ENCODE data around the gene STAC. TPM values are rescaled to one million over a fixed set of nuclear protein-coding genes. Genes with fewer than 3 reads are reported as not detected.

The STAC gene
- total RNA-seq, 4 donors from 2014 or later = 0.28 to 3.8 (median 0.92) TPM

GRCh38 chr3:36484386-36484785, 104.1 kb downstream of the STAC start:
- DNase-seq (ENCODE audit: low spot score) (no peak), ATAC-seq (ENCODE audit: low FRiP score) (no peak)
- no peak for TF ChIP-seq CTCF (IDR thresholded peaks at IDR 0.05)

GRCh38 chr3:36486009-36486795, 105.9 kb downstream of the STAC start:
- DNase-seq (ENCODE audit: low spot score) (no peak), ATAC-seq (ENCODE audit: low FRiP score) (no peak)
- no peak for TF ChIP-seq CTCF (IDR thresholded peaks at IDR 0.05)

- DNase-seq (ENCODE audit: low spot score) (no peak), ATAC-seq (ENCODE audit: low FRiP score) (no peak)
- TF ChIP-seq CTCF (IDR thresholded peaks at IDR 0.05) = no peak
Observed at GRCh38 chr3:36487616-36488015, 107.3 kb downstream of the STAC start.

- ATAC-seq (ENCODE audit: low FRiP score) (no peak), DNase-seq (ENCODE audit: low spot score) (no peak)
- no peak for TF ChIP-seq CTCF (IDR thresholded peaks at IDR 0.05)
Observed at GRCh38 chr3:36488077-36488789, 107.9 kb downstream of the STAC start.

GRCh38 chr3:36489101-36489500, 108.8 kb downstream of the STAC start:
- no peak for ATAC-seq (ENCODE audit: low FRiP score)
- no peak for TF ChIP-seq CTCF (IDR thresholded peaks at IDR 0.05)
- DNase-seq (ENCODE audit: low spot score) = no peak

GRCh38 chr3:36489679-36490425, 109.5 kb downstream of the STAC start:
- ATAC-seq (ENCODE audit: low FRiP score) (no peak), DNase-seq (ENCODE audit: low spot score) (no peak)
- TF ChIP-seq CTCF (IDR thresholded peaks at IDR 0.05) = no peak
